Keratinocyte (primary cell): ENCODE measurements around the gene RNF26.

Experiments used
- EZH2 ChIP-seq: IDR thresholded peaks from one replicate; pipeline ENCODE4 v1.6.1; 2012; ENCODE audit warnings: inconsistent platforms, mild to moderate bottlenecking, low read length, moderate library complexity
- TF ChIP-seq, protein P1 (sequence below), 3 experiments: IDR thresholded peaks in 1 of 3; conservative IDR thresholded peaks in 1 of 3; optimal IDR thresholded peaks in 1 of 3; 2 replicates in 2 of 3; 3 replicates in 1 of 3; pipeline versions ENCODE3 to v1.5.1; 2011; ENCODE audit warnings: low read length in 3 of 3, mild to moderate bottlenecking in 3 of 3, moderate library complexity in 2 of 3, control low read depth in 1 of 3, inconsistent platforms in 1 of 3; ENCODE audit not compliant: insufficient read depth in 2 of 3; ENCODE audit errors: extremely low read depth in 1 of 3

DNA sequence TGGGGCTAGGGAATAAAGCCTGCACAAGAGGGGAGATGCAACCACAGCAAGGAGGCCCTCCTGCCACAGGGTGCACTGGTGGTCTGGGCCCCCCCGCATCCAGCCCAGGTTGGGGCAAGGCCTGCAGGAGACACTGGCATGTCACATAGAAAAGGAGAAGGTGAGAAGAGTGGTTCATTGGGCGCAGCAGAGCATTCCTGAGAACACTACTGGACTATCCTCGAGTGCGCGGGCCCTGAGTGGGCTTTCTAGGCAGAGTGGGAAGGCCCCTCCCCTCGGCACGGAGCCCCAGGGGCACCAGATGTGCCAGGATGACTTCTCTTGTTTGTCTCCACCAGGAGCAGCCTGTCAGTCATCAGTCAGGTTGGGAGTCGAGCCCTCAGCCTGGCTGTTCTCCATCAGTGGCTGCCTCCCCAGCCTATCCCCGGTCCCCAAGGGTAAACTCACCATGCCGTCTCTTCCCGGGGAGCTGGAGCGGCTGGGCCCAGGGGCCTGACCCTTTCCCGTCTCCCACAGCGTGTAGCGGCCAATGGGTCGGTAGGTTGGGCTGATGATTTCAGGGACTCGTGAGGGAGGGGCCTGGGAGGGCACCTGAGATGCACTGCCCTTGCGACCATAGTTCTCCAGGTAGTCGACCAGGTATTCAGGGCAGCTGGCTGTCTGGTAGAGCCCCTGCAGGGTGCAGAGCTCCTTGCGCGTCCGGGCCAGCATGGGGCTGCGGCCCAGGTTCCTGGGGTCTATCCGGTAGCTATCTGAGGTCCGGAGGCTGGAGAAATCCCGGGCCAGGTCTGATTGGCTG, 38.1 kb downstream of the RNF26 start:
- TF ChIP-seq, protein P1, sequence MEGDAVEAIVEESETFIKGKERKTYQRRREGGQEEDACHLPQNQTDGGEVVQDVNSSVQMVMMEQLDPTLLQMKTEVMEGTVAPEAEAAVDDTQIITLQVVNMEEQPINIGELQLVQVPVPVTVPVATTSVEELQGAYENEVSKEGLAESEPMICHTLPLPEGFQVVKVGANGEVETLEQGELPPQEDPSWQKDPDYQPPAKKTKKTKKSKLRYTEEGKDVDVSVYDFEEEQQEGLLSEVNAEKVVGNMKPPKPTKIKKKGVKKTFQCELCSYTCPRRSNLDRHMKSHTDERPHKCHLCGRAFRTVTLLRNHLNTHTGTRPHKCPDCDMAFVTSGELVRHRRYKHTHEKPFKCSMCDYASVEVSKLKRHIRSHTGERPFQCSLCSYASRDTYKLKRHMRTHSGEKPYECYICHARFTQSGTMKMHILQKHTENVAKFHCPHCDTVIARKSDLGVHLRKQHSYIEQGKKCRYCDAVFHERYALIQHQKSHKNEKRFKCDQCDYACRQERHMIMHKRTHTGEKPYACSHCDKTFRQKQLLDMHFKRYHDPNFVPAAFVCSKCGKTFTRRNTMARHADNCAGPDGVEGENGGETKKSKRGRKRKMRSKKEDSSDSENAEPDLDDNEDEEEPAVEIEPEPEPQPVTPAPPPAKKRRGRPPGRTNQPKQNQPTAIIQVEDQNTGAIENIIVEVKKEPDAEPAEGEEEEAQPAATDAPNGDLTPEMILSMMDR (optimal IDR thresholded peaks at IDR 0.05 in 1 of 3, IDR thresholded peaks at IDR 0.05 in 1 of 3, conservative IDR thresholded peaks at IDR 0.05 in 1 of 3; ENCODE audit: extremely low read depth in 1 of 3, insufficient read depth in 2 of 3, low read length in 3 of 3) = no peak
- no peak for TF ChIP-seq EZH2
